HG03342 (cell line): ENCODE results near the gene IL1RL1.

ENCODE experiments used
- ATAC-seq: cut with Tn5 transposase; IDR thresholded peaks from one replicate; pipeline ENCODE4 v1.9.1; 2021; ENCODE audit warnings: mild to moderate bottlenecking, moderate library complexity; ENCODE audit not compliant: unreplicated experiment

Gene IL1RL1

GRCh38 chr2:102366406-102367112 is 55.2 kb downstream of the IL1RL1 start:
- peak; percentile 75 for ATAC-seq

- ATAC-seq = peak; percentile 41
Observed at GRCh38 chr2:102367331-102367971, 56.1 kb downstream of the IL1RL1 start.

- no peak for ATAC-seq
Observed at GRCh38 chr2:102368461-102369109, 57.2 kb downstream of the IL1RL1 start.

- ATAC-seq = no peak
Observed at GRCh38 chr2:102369866-102370265, 58.5 kb downstream of the IL1RL1 start.

GRCh38 chr2:102376052-102376591 is 64.8 kb downstream of the IL1RL1 start:
- ATAC-seq = no peak

GRCh38 chr2:102383722-102384121 is 72.4 kb downstream of the IL1RL1 start:
- ATAC-seq = no peak

GRCh38 chr2:102385522-102385921 is 74.2 kb downstream of the IL1RL1 start:
- ATAC-seq = no peak

- ATAC-seq = no peak
Observed at GRCh38 chr2:102386004-102386403, 74.6 kb downstream of the IL1RL1 start.

- no peak for ATAC-seq
Observed at GRCh38 chr2:102386867-102387541, 75.6 kb downstream of the IL1RL1 start.

GRCh38 chr2:102387763-102388546 is 76.6 kb downstream of the IL1RL1 start:
- no peak for ATAC-seq

GRCh38 chr2:102391565-102391964 is 80.2 kb downstream of the IL1RL1 start:
- ATAC-seq = no peak

- no peak for ATAC-seq
Observed at GRCh38 chr2:102392096-102392495, 80.7 kb downstream of the IL1RL1 start.

GRCh38 chr2:102392942-102393341 is 81.6 kb downstream of the IL1RL1 start:
- no peak for ATAC-seq

- ATAC-seq = no peak
Observed at GRCh38 chr2:102396012-102396411, 84.6 kb downstream of the IL1RL1 start.

GRCh38 chr2:102397209-102397608 is 85.8 kb downstream of the IL1RL1 start:
- no peak for ATAC-seq

- no peak for ATAC-seq
Observed at GRCh38 chr2:102399499-102400141, 88.3 kb downstream of the IL1RL1 start.

- ATAC-seq = no peak
Observed at GRCh38 chr2:102401456-102401855, 90.1 kb downstream of the IL1RL1 start.
